ENCODE measurements around the gene CDK18. TPM values are rescaled to one million over a fixed set of nuclear protein-coding genes. Genes with fewer than 3 reads are reported as not detected.

CDK18 gene
- polyA plus RNA-seq, 1 donor from 2014 or later: not detected

- Histone ChIP-seq H3K36me3 (ENCODE audit: insufficient read depth, low read length) (no peaks in the 10 kb centered on the region), H3K4me3 (ENCODE audit: low read length) (no peak overlapping the region), H3K9me3 (ENCODE audit: low read length) (no peaks in the 10 kb centered on the region), H2AFZ (ENCODE audit: low read depth, low read length) (no peak overlapping the region), H3K9me2 (ENCODE audit: insufficient read depth, low read length) (no peaks in the 10 kb centered on the region), H3K79me2 (replicated peaks; ENCODE audit: insufficient read depth, low read length) (no peaks in the 10 kb centered on the region), H3F3A (ENCODE audit: insufficient read depth, low read length, poor library complexity, severe bottlenecking) (no peaks in the 10 kb centered on the region), H3K4me2 (ENCODE audit: low read length) (no peak overlapping the region), H3K27ac (ENCODE audit: low read length) (no peak overlapping the region), H4K20me1 (ENCODE audit: insufficient read depth) (no peaks in the 10 kb centered on the region), H3K9ac (ENCODE audit: low read length) (no peak overlapping the region), H3K27me3 (ENCODE audit: insufficient read depth, low read depth, low read length) (no peaks in the 10 kb centered on the region)
- TF ChIP-seq EP300 (conservative IDR thresholded peaks at IDR 0.05; ENCODE audit: poor library complexity, severe bottlenecking): no peak
- no peak for TF ChIP-seq POLR2AphosphoS5 (IDR thresholded peaks at IDR 0.05)
- TF ChIP-seq MXI1 (conservative IDR thresholded peaks at IDR 0.05; ENCODE audit: poor library complexity, severe bottlenecking): no peak
- no peak for TF ChIP-seq RAD21 (conservative IDR thresholded peaks at IDR 0.05)
Observed at GRCh38 chr1:205577874-205578658, 73.6 kb downstream of the CDK18 start.

DNA sequence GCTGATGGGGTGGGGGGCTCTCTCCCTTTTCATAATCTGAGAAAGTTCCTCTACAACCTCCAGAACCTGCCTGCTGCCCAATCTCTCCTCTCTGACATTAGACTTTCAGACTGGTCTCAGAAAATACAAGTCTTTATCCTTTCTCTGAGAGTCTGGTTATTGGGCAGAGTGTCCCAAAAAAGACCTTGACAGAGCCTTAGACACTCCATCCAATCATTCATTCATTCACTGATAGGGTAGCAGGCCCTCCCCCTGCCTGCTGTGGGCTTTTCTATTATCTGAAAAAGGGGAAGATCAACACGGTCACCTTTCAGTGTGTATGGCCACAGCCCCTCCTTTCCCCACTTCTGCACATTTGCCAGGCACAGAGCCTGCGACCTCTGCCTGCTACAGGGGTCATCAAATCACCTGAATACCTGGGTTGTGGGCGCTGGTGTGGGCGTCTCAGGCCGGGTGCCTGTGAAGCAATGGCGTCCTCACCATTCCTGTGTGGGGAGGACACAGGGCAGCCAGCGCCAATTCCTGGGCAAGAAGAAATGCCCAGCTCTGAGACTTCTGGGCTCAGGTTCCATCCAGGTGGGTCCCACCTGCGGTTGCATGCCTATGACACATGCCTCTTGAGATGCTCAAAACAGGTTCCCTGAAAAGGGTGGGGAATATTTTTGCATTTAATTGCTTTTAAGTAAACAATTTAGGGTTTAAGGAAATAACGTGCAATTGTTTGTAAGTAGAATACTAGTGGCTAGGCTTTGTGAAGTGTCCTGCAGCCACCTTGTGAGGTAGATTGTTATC lies 74.5 kb downstream of the CDK18 start:
- H3K4me2 ChIP-seq (ENCODE audit: low read length): no peak overlapping the region
- no peak overlapping the region for H2AFZ ChIP-seq (ENCODE audit: low read depth, low read length)

More for the DNA sequence above, 74.5 kb downstream of the CDK18 start:
- H3K9ac ChIP-seq (ENCODE audit: low read length): no peak overlapping the region
- no peaks in the 10 kb centered on the region for H3K9me2 ChIP-seq (ENCODE audit: insufficient read depth, low read length)
- H3K27ac ChIP-seq (ENCODE audit: low read length): no peak overlapping the region
- H3K4me3 ChIP-seq (ENCODE audit: low read length): no peak overlapping the region
- no peaks in the 10 kb centered on the region for H3K36me3 ChIP-seq (ENCODE audit: insufficient read depth, low read length)
- H3K9me3 ChIP-seq (ENCODE audit: low read length): no peaks in the 10 kb centered on the region
- H3F3A ChIP-seq (ENCODE audit: insufficient read depth, low read length, poor library complexity, severe bottlenecking): no peaks in the 10 kb centered on the region
- H3K27me3 ChIP-seq (ENCODE audit: insufficient read depth, low read depth, low read length): no peaks in the 10 kb centered on the region
- TF ChIP-seq REST (IDR thresholded peaks at IDR 0.05; ENCODE audit: borderline replicate concordance) (no peak), EP300 (conservative IDR thresholded peaks at IDR 0.05; ENCODE audit: poor library complexity, severe bottlenecking) (no peak), EZH2 (IDR thresholded peaks at IDR 0.05; ENCODE audit: borderline replicate concordance, insufficient read depth, low read length, poor library complexity, severe bottlenecking) (no peak), RAD21 (conservative IDR thresholded peaks at IDR 0.05) (no peak), POLR2AphosphoS5 (IDR thresholded peaks at IDR 0.05) (no peak), MXI1 (conservative IDR thresholded peaks at IDR 0.05; ENCODE audit: poor library complexity, severe bottlenecking) (no peak)
- H3K79me2 ChIP-seq (replicated peaks; ENCODE audit: insufficient read depth, low read length): no peaks in the 10 kb centered on the region
- no peaks in the 10 kb centered on the region for H4K20me1 ChIP-seq (ENCODE audit: insufficient read depth)

All from neural cell (in vitro differentiated cells).